Right atrium auricular region (tissue), 2 donors: ENCODE measurements around the gene PNPLA5. TPM values are rescaled to one million over a fixed set of nuclear protein-coding genes. Genes with fewer than 3 reads are reported as not detected.
"Not testable (repeated sequence)": the region's sequence is repeated elsewhere in the genome, so short reads cannot be mapped to it uniquely, and the experiment has no call there.

Source experiments
- DNase-seq: peaks from one replicate; pipeline ENCODE4 v3.0.0-alpha.2; 2019; ENCODE audit warnings: low spot score
- H3K27ac ChIP-seq, 2 donors: fragments of 200-600 bp; sonication (generic); 1 replicate in 1 of 2; 2 replicates in 1 of 2; pipeline ENCODE4 v1.5.1; 2016 to 2019
- H3K27me3 ChIP-seq, 2 donors: fragments of 200-600 bp; sonication (generic); one replicate each; pipeline versions ENCODE4 v1.5.1 to v1.6.0; 2017 to 2019
- H3K36me3 ChIP-seq: fragments of 200-600 bp; sonication (generic); one replicate; pipeline ENCODE4 v1.5.1; 2016
- H3K4me1 ChIP-seq, 2 donors: fragments of 200-600 bp; sonication (generic); one replicate each; pipeline versions ENCODE4 v1.5.1 to v1.6.0; 2017 to 2019
- H3K4me3 ChIP-seq, 2 donors: fragments of 200-600 bp; sonication (generic); 1 replicate in 1 of 2; 2 replicates in 1 of 2; pipeline ENCODE4 v1.5.1; 2017 to 2019; ENCODE audit warnings: mild to moderate bottlenecking in 1 of 2, moderate library complexity in 1 of 2
- H3K9me3 ChIP-seq, 2 donors: fragments of 200-600 bp; sonication (generic); one replicate each; pipeline ENCODE4 v1.5.1; 2019
- CTCF ChIP-seq, 2 donors: fragments of 200-600 bp; sonication (generic); IDR thresholded peaks; one replicate each; pipeline ENCODE4 v1.5.1; 2019; ENCODE audit warnings: antibody characterized with exemption in 2 of 2
- total RNA-seq, 2 donors: library from RNA; depleted of rRNA; stranded (reverse); fragments of >200 nt; gene quantifications; one replicate each; pipeline ENCODE4 v1.1.0, GENCODE V29; 2016

Gene PNPLA5
- total RNA-seq, 2 donors from 2014 or later: not detected

- H3K9me3 ChIP-seq: no peaks in the 10 kb centered on the region
- no peak for DNase-seq
- TF ChIP-seq CTCF (IDR thresholded peaks at IDR 0.05): no peak
- no peak overlapping the region for H3K27ac ChIP-seq
- no peaks in the 10 kb centered on the region for H3K36me3 ChIP-seq
- H3K4me3 ChIP-seq: no peak overlapping the region
- H3K27me3 ChIP-seq: no peaks in the 10 kb centered on the region
- H3K4me1 ChIP-seq: no peaks in the 10 kb centered on the region
These were observed 18.4 kb upstream of the PNPLA5 start for GRCh38 chr22:43910178-43910695.

- no peak for DNase-seq
- Histone ChIP-seq H3K27me3 (no peaks in the 10 kb centered on the region), H3K27ac (no peak overlapping the region)
These were observed 17.9 kb upstream of the PNPLA5 start for GRCh38 chr22:43909708-43910107.

GRCh38 chr22:43905681-43906080 is 13.9 kb upstream of the PNPLA5 start:
- TF ChIP-seq CTCF (IDR thresholded peaks at IDR 0.05): no peak
- Histone ChIP-seq H3K4me1 (no peaks in the 10 kb centered on the region), H3K9me3 (no peaks in the 10 kb centered on the region), H3K36me3 (no peaks in the 10 kb centered on the region), H3K27me3 (no peaks in the 10 kb centered on the region), H3K4me3 (no peak overlapping the region), H3K27ac (no peak overlapping the region)
- no peak for DNase-seq

More at GRCh38 chr22:43909708-43910107, 17.9 kb upstream of the PNPLA5 start:
- H3K9me3 ChIP-seq: no peaks in the 10 kb centered on the region
- H3K36me3 ChIP-seq: no peaks in the 10 kb centered on the region
- H3K4me3 ChIP-seq: no peak overlapping the region
- no peak for TF ChIP-seq CTCF (IDR thresholded peaks at IDR 0.05)
- no peaks in the 10 kb centered on the region for H3K4me1 ChIP-seq

- H3K27me3 ChIP-seq, DNase-seq: not testable (repeated sequence)
- TF ChIP-seq CTCF (IDR thresholded peaks at IDR 0.05): peak in 1 of 2 donors; percentile 30
These were observed 12.6 kb upstream of the PNPLA5 start for GRCh38 chr22:43904412-43904811.

GRCh38 chr22:43903033-43903432 is 11.2 kb upstream of the PNPLA5 start:
- H3K27me3 ChIP-seq, H3K4me1 ChIP-seq, H3K27ac ChIP-seq, DNase-seq, H3K9me3 ChIP-seq, H3K36me3 ChIP-seq, H3K4me3 ChIP-seq: not testable (repeated sequence)

More at GRCh38 chr22:43904412-43904811, 12.6 kb upstream of the PNPLA5 start:
- H3K9me3 ChIP-seq, H3K4me3 ChIP-seq, H3K36me3 ChIP-seq, H3K27ac ChIP-seq, H3K4me1 ChIP-seq: not testable (repeated sequence)

- no peak overlapping the region for H3K27ac ChIP-seq
- H3K9me3 ChIP-seq: no peaks in the 10 kb centered on the region
- no peaks in the 10 kb centered on the region for H3K36me3 ChIP-seq
- no peak overlapping the region for H3K4me3 ChIP-seq
- H3K27me3 ChIP-seq: no peaks in the 10 kb centered on the region
- no peaks in the 10 kb centered on the region for H3K4me1 ChIP-seq
- TF ChIP-seq CTCF (IDR thresholded peaks at IDR 0.05): no peak
- DNase-seq: no peak
These were observed 10.3 kb upstream of the PNPLA5 start for GRCh38 chr22:43901976-43902643.
